NCI-H2107 treated with DMSO at 0.1 percent for 48 hours (cell line): ENCODE measurements around the gene CRACR2B.

Experiments
- DNase-seq: peaks from one replicate; lab custom pipeline; 2025; ENCODE audit not compliant: unreplicated experiment; lab: John Stamatoyannopoulos, UW

The CRACR2B gene

GRCh38 chr11:827897-828192 lies at the start of gene CRACR2B:
CRACR2B (plus strand) TSS chr11:827919; CDS start chr11:828608, 689 bp downstream.
- no peak for DNase-seq

- no peak for DNase-seq
Observed at GRCh38 chr11:778976-779954, 48.5 kb upstream of the CRACR2B start.

GRCh38 chr11:779955-780532 lies 47.7 kb upstream of the CRACR2B start:
- no peak for DNase-seq

- no peak for DNase-seq
Observed at GRCh38 chr11:782264-783174, 45.2 kb upstream of the CRACR2B start.

GRCh38 chr11:783581-784015 lies 44.1 kb upstream of the CRACR2B start:
- peak; percentile 61 for DNase-seq

- DNase-seq: no peak
Observed at GRCh38 chr11:786235-787083, 41.3 kb upstream of the CRACR2B start.

- no peak for DNase-seq
Observed at GRCh38 chr11:787084-787675, 40.5 kb upstream of the CRACR2B start.

- no peak for DNase-seq
Observed at GRCh38 chr11:788009-788640, 39.6 kb upstream of the CRACR2B start.

- no peak for DNase-seq
Observed at GRCh38 chr11:788953-789940, 38.5 kb upstream of the CRACR2B start.

GRCh38 chr11:789943-790342 lies 37.8 kb upstream of the CRACR2B start, which contains the start of gene CEND1:
CEND1 (minus strand) TSS chr11:790090; CDS start chr11:788576, 1,514 bp downstream.
- no peak for DNase-seq

- DNase-seq: no peak
Observed at GRCh38 chr11:790721-791564, 36.8 kb upstream of the CRACR2B start.

GRCh38 chr11:791658-792534 lies 35.8 kb upstream of the CRACR2B start:
- no peak for DNase-seq

GRCh38 chr11:792535-792821 lies 35.2 kb upstream of the CRACR2B start:
- DNase-seq: no peak

- DNase-seq: no peak
Observed at GRCh38 chr11:792873-793272, 34.8 kb upstream of the CRACR2B start.

- no peak for DNase-seq
Observed at GRCh38 chr11:793556-793955, 34.2 kb upstream of the CRACR2B start.

- DNase-seq: no peak
Observed at GRCh38 chr11:794013-794765, 33.5 kb upstream of the CRACR2B start.
